ENCODE results near the gene SUCLG1.

SUCLG1 gene

GRCh38 chr2:84395820-84396219 is 63.3 kb downstream of the SUCLG1 start:
- TF ChIP-seq CTCF (IDR thresholded peaks at IDR 0.05; ENCODE audit: low read length, missing control alignments), result no peak
- no peak for DNase-seq (ENCODE audit: low read depth)
- no peak overlapping the region for H3K4me3 ChIP-seq (replicated peaks; ENCODE audit: low read depth, low read length)

- H3K4me3 ChIP-seq (replicated peaks; ENCODE audit: low read depth, low read length), result no peak overlapping the region
- no peak for DNase-seq (ENCODE audit: low read depth)
- TF ChIP-seq CTCF (IDR thresholded peaks at IDR 0.05; ENCODE audit: low read length, missing control alignments), result no peak
These were observed 64.5 kb downstream of the SUCLG1 start for GRCh38 chr2:84394628-84395027.

GRCh38 chr2:84393829-84394228 is 65.3 kb downstream of the SUCLG1 start:
- no peak for DNase-seq (ENCODE audit: low read depth)
- H3K4me3 ChIP-seq (replicated peaks; ENCODE audit: low read depth, low read length), result no peak overlapping the region
- no peak for TF ChIP-seq CTCF (IDR thresholded peaks at IDR 0.05; ENCODE audit: low read length, missing control alignments)

GRCh38 chr2:84389794-84390193 is 69.3 kb downstream of the SUCLG1 start:
- no peak for TF ChIP-seq CTCF (IDR thresholded peaks at IDR 0.05; ENCODE audit: low read length, missing control alignments)
- H3K4me3 ChIP-seq (replicated peaks; ENCODE audit: low read depth, low read length), result no peak overlapping the region
- no peak for DNase-seq (ENCODE audit: low read depth)

GRCh38 chr2:84388921-84389490 is 70.1 kb downstream of the SUCLG1 start:
- no peak for TF ChIP-seq CTCF (IDR thresholded peaks at IDR 0.05; ENCODE audit: low read length, missing control alignments)
- DNase-seq (ENCODE audit: low read depth), result no peak

GRCh38 chr2:84388133-84388532 is 70.9 kb downstream of the SUCLG1 start:
- no peak for DNase-seq (ENCODE audit: low read depth)
- no peak for TF ChIP-seq CTCF (IDR thresholded peaks at IDR 0.05; ENCODE audit: low read length, missing control alignments)
- no peak overlapping the region for H3K4me3 ChIP-seq (replicated peaks; ENCODE audit: low read depth, low read length)

More at GRCh38 chr2:84388921-84389490, 70.1 kb downstream of the SUCLG1 start:
- H3K4me3 ChIP-seq (replicated peaks; ENCODE audit: low read depth, low read length), result no peak overlapping the region

- no peak for TF ChIP-seq CTCF (IDR thresholded peaks at IDR 0.05; ENCODE audit: low read length, missing control alignments)
- no peak overlapping the region for H3K4me3 ChIP-seq (replicated peaks; ENCODE audit: low read depth, low read length)
These were observed 72.6 kb downstream of the SUCLG1 start for GRCh38 chr2:84386336-84387040.

More at GRCh38 chr2:84386336-84387040, 72.6 kb downstream of the SUCLG1 start:
- no peak for DNase-seq (ENCODE audit: low read depth)
